Astrocyte of the cerebellum (primary cell): Measurements from ENCODE around the gene DYRK1A.
A peak's percentile ranks its signal among the peaks of the same experiment; 100 is the strongest.

Source experiments
- DNase-seq: peaks from one replicate; pipeline ENCODE4 v3.0.0-alpha.2; 2011; ENCODE audit warnings: low read depth
- H3K4me3 ChIP-seq: 2 replicates; pipeline ENCODE4 v1.5.1; 2011; ENCODE audit warnings: mild to moderate bottlenecking, low read depth, low read length, moderate library complexity
- in situ Hi-C: cut with HindIII; loops from 2 replicates; pipeline ENCODE4 v1.10.0; 2017; ENCODE audit warnings: low sequenced_read_pairs
- TF ChIP-seq, protein P1 (sequence below): IDR thresholded peaks from 2 replicates; pipeline ENCODE4 v1.5.1; 2012; ENCODE audit warnings: low read length, low read depth, moderate library complexity, mild to moderate bottlenecking; ENCODE audit errors: missing control alignments

Gene DYRK1A

DNA sequence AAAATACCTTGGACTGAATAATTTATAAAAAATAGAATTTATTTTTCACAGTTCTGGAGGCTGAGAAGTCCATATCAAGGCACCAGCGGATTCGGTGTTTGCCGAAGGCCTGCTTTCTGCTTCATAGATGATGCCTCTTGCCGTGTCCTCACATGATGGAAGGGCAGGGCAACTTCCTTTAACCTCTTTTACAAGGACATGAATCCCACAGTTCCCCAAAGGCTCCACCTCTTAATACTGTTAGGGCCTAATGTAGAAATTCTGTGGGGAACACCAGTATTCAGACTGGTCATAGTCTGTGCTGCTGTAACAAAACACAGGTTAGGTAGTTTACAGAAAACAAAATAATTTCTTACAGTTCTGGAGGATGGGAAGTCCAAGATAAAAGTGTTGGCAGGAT lies 25.9 kb downstream of the DYRK1A start:
- in situ Hi-C loops = no loop called here
- DNase-seq = no peak
- TF ChIP-seq, protein P1, sequence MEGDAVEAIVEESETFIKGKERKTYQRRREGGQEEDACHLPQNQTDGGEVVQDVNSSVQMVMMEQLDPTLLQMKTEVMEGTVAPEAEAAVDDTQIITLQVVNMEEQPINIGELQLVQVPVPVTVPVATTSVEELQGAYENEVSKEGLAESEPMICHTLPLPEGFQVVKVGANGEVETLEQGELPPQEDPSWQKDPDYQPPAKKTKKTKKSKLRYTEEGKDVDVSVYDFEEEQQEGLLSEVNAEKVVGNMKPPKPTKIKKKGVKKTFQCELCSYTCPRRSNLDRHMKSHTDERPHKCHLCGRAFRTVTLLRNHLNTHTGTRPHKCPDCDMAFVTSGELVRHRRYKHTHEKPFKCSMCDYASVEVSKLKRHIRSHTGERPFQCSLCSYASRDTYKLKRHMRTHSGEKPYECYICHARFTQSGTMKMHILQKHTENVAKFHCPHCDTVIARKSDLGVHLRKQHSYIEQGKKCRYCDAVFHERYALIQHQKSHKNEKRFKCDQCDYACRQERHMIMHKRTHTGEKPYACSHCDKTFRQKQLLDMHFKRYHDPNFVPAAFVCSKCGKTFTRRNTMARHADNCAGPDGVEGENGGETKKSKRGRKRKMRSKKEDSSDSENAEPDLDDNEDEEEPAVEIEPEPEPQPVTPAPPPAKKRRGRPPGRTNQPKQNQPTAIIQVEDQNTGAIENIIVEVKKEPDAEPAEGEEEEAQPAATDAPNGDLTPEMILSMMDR = no peak
- H3K4me3 ChIP-seq = no peak overlapping the region

DNA sequence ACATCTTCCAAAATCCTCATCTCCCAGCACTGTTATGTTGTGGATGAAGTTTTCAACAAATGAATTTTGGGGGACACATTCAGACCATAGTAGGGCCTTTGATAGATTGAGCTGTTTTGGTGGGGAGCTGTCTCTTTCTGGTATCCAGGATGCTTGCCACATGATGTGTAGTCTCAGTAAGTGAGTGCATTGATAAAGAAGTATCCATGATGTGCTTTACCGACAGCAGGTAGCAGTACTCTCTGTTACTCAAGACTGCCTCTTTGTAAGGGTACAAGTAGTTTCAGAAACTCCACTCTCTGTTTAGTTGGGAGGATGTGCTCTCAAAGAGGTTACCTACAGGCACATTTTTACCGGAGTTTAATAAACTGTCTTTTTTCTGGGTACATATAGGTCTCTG lies 26.5 kb downstream of the DYRK1A start:
- no peak overlapping the region for H3K4me3 ChIP-seq

DNA sequence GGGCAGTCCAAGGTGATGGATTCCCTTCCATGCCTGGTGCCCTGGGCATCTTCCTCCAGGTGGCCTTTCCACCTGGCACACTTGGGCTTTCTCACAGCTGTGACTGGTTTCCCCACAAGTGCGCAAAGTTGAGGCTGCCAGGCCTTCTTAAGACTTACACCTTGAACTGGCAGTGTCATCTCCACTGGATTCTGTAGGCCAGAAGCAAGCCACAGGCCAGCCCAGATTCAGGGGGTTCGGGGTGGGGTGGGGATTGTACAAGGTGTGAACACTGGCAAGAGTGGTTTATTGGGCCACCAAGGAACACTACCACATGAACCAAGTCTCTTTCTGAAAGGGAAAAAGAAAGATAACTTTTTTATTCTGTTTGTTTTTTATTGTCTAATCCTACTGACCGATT lies 27.2 kb downstream of the DYRK1A start:
- DNase-seq = no peak
- in situ Hi-C loops = no loop called here

More for the DNA sequence above, 26.5 kb downstream of the DYRK1A start:
- TF ChIP-seq, protein P1 = no peak
- in situ Hi-C loops = no loop called here
- no peak for DNase-seq

DNA sequence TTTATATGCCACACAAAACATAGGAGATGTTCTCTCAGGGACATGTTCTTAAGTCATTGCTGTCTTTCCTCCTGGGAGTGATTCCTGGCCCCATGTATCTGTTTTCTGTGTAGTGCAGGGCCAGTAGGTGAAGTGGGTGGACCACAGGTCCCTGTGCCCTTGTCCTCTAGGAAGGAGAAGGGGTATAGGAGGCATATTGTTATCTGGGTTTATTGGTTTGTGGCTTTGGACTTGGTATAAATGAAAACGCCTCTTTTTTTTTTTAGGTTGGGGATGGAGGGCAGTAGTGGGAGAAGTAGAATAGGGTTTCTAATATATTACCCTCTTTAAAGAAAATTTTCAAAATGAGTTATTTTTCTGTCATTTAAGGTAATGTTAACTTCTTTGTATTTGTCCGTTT lies 29.4 kb downstream of the DYRK1A start:
- no peak for DNase-seq
- no peak overlapping the region for H3K4me3 ChIP-seq
- in situ Hi-C loops = no loop called here

More for the DNA sequence above, 27.2 kb downstream of the DYRK1A start:
- TF ChIP-seq, protein P1 = no peak
- H3K4me3 ChIP-seq = no peak overlapping the region

DNA sequence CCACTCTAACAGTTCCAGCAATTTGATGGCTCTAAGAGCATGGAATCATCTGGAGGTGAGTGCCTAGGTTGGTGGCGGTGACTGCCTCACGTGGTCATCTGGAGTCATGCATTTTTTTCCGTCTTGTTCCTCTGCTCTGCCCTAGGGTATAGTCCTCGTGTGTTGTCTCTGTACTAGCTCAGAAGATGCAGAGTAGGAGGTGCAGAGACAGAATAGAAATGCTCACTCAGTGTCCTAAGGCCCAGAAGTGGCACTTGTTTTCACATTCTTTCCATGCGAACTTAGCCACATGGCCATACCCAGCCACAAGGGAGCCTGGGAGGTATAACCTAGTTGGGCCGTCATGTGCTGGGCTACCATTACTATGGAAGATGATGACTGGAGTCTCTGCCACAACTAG lies 30.3 kb downstream of the DYRK1A start:
- no peak for DNase-seq
- TF ChIP-seq, protein P1 = no peak
- in situ Hi-C loops = no loop called here
- no peak overlapping the region for H3K4me3 ChIP-seq

More for the DNA sequence above, 29.4 kb downstream of the DYRK1A start:
- TF ChIP-seq, protein P1 = no peak

DNA sequence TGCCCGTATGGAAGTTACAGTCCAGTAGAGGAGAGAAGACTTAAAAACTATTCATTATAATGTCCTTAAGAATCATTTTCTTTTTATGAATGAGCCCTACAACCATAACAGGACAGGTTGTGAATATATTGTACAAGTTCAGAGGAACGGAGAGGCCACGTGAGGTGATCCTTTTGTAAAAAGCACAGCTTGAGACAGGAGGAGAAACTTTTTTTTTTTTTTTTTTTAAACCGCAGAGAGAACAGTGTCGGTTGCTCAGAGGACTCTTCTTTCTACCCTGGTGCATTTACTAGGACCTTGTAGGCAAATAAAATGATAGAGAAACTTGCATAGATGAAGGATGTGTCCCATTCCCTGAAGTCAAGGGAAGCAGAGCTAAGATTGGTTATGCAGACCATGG lies 32.1 kb downstream of the DYRK1A start:
- in situ Hi-C loops = no loop called here
- TF ChIP-seq, protein P1 = no peak
- H3K4me3 ChIP-seq = no peak overlapping the region
- peak; percentile 22 for DNase-seq
